Stimulated activated CD8-positive, alpha-beta memory T cell treated with anti-CD3 and anti-CD28 coated beads, Interleukin-15, amount 100 ng/mL, for 4 hours (primary cell): Measurements from ENCODE around the gene RBM23.

ENCODE experiments used
- DNase-seq, 2 donors: peaks; one replicate each; pipeline ENCODE4 v3.0.0-alpha.2; 2020; ENCODE audit warnings: low read depth in 2 of 2

RBM23 gene

DNA sequence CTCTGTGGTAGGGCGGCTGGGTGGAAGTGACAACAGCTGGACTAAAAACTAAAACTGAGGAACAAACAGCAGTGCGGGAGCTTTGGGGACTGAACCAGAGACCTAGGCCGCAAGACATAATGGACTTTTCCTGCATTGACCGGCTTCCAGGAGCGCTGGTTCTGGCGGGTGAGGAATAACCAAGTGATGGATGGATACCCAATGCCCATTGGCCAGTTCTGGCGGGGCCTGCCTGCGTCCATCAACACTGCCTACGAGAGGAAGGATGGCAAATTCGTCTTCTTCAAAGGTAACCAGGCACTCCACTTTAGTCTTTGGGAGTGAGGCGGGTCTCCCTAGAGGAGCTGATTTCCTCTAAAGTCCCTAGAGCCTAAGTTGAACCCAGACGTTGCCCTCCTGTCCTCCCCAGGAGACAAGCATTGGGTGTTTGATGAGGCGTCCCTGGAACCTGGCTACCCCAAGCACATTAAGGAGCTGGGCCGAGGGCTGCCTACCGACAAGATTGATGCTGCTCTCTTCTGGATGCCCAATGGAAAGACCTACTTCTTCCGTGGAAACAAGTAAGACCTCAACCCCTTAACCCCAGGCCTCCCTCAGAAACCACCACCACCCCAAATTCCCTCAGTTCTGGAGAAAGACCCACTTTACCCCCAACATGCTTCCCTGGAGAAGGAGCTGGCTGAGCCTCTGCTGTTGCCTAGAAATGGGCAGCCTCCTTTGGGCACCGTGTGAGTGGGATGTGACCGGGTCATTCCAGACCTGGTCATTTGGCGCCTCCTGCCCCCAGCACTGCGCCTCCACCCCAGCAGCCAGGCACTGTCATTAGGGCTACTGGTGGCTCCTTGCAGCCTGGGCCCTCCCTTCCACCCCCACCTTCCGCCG, 74.5 kb downstream of the RBM23 start:
- no peak for DNase-seq
